Stimulated activated CD4-positive, alpha-beta T cell treated with anti-CD3 and anti-CD28 coated beads, Interleukin-2, amount 100 ng/mL, for 48 hours (primary cell): ENCODE measurements around the gene ANXA3.

ENCODE experiments used
- DNase-seq, 2 donors: peaks; one replicate each; pipeline ENCODE4 v3.0.0-alpha.2; 2020

The ANXA3 gene

DNA sequence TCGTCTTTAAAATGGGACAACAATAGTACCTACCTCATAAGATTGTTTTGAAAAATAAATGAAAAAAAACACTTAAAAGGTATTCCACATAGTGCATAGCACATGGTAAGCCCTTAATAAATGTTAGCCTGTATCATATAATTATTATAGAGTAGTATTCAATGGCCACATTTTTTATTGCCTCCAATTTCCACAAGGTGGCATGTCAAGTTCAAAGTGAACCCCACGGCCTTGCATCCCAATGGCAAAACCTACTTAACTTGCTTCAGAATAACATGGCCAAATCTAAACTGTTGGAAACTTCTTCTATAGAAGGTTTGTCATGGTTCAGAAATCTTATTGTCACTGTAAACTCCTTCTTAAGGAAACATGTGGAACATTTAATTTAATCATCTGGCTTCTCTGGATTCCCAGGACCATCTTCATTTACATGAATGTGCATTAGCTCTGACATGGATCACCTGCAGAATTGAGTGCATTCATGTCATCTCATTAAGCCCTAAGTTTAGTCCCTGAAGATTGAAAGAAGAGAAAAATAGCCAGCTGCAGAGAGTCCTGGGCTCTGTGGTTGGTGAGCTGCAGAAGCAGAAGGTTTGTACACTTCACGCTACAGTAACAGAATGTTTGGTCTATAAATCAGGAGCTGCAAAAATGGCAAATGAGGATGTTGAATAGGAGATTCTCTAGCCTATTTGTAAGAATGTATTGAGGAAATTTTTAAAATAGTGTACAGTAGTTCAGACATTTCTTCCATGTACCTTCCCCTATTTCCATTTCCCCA, 61.0 kb downstream of the ANXA3 start:
- DNase-seq: no peak

DNA sequence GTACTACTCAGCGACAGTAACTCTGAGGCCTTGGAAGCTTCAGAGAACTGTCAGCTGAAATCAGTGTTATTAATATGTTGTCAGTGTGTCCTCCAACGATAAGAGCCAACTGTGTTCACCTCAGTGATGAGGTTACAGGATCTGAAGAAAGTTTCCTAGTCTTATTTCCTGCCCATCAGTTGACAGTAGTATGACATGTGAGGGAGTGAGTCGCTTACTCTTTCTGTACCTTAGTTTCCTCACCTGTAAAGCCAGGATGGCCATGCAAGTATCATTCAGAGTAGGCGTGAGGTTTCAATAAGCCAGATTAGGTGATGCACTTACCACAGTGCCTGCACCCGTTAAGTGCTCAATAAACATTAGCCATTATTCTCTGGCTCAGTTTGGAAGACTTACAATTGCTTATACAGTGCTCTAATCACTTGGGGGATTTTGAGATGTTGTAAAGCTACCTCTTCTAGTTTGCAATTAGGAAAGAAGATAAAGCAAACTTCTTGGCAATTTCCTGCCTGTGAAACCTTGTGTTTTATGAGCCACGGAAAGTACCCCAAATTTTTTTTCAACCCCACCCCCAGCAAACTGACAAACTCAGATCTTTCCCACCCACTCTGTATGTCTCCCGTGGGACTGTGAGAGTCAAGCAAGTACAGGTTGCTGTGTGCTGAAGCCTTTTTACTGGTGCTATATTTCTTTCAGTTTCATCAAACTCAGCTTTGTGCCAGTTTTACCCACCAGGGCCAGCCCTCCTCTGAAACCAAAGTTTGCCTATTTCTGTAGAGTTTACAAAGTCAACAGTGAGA, 62.2 kb downstream of the ANXA3 start:
- DNase-seq: no peak

DNA sequence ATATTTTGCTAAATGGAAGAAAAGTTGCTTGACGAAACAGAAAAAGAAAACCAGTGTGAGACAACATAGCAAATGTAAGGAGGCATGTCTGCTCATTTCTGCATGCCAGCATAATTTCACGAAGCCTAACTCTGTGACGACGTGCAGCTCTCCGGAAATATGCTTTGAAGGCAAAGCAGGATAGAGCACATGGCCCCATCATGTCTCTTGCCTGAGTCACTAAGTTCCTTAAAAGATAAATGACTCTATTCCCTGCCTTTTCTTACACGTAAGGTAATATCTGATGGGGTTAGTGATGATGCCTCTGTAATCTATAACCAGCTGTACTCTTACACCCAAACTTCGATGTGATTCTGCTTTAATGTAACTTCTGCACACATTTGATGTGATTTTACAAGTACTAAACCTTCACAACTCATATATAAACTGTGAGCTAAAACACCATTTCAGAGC, 64.5 kb downstream of the ANXA3 start:
- no peak for DNase-seq

DNA sequence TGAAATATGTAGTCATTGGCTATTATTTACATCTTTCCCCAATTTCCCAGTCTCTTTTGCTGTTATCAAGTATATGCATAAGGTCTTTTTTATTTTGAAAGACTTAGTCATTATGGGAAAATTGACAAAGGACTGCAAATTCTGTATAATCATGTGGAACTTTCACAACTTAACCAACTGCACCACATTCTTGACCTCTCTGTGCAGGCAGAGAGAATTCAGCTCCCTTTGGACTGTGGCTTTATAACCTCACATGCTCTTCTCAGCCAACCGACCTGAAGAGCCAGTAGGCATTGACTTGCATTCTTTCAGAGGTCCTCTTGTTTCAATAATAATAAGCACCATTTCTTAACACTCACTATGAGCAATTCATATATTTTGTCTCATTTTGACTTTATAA, 66.9 kb downstream of the ANXA3 start:
- DNase-seq: no peak

DNA sequence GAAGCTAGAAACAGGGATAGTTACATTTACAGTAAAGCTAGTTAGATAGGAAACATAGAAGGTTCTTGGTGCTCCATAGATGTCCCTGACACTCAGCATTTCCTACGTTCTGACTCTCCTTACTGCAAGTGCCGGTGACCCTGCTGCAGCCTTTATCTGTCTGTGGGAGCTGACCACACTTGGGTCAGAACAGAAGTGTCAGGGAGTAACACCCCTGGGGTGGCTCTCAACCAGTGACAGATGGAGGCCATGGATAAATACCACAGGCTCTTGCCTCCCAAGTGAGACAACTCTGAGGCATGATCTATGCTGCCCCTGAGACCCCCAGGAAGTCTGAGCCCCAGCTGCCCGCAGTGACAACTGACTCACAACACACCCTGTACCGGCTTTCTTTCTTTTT, 69.8 kb downstream of the ANXA3 start:
- no peak for DNase-seq

DNA sequence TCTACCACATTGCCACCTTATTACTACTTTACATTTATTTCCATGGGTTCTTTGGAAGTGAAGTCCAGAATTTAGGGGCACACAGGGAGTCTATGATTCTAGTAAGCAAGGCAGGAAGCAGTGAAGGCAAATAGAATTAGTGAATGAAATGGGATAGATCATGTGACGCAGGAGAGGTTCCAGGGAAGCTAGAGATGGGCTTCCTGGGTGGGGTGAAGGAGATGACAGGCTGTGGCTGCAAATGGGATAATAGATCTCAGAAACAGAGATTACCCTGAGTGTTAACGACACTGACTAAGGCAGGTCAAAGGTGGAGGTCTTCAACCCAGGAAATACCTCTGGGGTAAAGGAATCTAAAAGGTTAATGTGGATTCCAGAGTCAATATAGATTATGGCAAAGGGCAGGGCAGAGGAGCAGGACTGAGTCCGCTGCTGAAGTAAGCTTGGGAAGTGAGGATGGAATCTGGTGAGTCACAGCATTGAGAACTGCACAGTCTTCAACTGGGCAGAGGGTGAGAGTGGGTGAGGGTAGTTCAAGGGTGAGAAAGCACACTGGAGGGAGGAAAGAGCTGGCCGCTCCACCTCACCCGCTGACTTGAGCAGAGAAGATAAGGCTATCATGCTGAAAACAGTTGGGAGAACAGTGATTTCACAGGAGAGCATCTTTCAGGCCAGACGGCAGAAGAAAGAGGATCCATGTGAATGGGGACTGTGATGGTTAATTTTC, 70.8 kb downstream of the ANXA3 start:
- DNase-seq: no peak

DNA sequence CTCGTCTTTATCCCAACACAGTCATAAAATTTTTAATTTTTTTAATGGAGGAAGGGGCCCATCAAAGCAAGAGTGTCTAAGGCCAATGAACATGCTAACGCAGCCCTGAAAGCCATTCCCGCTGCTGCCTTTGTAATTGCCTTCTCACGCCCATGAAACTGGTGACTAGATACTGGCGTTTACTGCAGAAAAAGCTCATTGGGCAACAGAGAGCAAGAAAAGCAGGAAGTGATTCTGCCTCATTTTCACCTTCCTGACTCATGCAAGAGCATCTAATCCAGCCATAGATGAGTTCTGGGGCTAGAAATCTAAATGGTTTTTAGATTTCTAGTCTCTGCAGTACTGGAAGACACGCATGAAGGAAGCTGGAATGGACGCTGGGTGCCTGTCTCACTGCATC, 72.5 kb downstream of the ANXA3 start:
- DNase-seq: no peak

DNA sequence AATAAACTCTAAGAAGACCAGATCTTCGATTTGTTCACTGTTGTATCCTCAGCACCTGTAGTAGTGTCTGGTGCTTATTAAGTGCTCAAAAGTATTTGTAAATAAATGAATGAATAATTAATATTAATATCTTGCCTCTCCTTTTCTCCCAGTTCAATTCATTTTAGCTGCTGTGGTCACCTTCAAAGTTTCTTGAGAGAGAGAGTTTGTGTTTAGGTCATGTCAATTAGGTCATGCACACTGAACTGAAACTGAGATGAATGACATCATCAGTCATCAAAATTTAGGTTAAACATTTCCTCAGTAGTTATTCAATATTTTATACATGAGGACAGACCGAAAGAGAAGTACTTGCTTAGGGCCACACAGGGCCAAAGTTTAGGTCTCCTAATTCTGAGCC, 73.5 kb downstream of the ANXA3 start:
- no peak for DNase-seq

DNA sequence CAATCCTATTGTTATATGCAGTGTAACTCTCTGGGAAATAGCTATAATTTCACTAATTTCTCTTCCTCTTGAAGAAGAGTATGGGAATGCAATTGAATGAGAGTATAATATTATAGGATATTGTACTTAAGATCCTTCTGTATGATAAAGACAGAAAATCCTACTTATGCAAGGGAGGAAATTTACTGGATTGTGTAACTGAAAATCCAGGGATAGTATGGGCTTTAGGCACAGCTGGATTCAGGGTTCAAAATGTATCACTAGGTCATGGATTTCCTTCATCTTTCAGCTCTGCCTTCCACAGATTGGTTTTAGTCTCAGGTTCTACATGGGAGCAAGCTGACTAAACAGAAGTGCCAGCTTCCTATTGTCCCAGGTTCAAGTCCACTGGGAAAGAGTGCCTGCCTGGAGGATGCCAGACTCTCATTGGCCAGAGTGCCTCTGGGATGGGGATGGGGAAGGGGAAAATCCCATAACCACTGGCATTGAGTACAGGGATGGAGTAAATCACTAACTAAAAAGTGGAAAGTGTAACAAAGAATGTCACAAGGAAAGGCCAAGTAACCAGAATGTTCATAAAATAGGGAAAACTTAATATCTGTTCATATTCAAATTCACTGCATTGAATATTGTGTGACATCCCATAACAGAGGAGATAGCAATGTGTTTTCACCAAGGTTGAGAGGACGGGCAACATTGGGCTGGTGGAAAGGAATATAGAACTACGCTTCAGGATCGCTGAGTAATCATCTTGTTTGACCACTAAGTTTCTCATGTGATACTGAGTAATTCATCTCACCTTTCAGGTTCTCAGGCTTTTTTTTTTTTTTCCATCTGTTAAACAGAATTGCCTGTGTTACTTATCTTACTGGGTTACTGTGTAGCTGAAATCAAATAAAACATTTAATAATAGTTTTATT, 75.7 kb downstream of the ANXA3 start:
- no peak for DNase-seq

DNA sequence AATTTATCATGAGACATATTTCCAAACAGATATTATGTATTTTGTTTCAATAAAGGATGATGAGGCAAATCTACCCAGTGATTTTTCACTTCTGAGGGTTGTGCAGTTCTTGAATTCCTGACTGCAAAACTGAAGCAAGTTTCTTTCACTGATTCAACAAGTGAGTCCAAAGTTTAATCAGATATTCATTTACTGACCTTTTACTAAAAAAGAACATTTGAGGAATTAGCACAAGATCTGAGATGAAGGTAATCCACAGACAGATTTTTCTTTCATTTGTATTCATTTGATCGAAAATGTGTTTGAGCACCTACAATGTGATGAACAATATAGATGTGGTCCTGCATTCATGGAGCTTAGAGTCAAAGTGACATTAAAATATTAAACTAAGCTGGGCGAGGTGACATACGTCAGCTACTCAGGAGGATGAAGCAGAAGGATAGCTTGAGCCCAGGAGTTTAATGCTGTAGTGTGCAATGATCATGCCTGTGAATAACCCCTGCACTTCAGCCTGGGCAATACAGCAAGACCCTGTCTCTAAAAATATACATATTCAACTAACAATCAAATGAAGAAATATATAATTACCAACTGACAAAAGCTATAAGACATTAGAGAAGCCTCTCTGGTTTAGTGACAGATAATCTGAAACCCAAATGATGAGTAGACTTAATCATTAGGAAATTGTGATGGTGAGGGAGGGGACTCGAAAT, 76.6 kb downstream of the ANXA3 start:
- DNase-seq: no peak

DNA sequence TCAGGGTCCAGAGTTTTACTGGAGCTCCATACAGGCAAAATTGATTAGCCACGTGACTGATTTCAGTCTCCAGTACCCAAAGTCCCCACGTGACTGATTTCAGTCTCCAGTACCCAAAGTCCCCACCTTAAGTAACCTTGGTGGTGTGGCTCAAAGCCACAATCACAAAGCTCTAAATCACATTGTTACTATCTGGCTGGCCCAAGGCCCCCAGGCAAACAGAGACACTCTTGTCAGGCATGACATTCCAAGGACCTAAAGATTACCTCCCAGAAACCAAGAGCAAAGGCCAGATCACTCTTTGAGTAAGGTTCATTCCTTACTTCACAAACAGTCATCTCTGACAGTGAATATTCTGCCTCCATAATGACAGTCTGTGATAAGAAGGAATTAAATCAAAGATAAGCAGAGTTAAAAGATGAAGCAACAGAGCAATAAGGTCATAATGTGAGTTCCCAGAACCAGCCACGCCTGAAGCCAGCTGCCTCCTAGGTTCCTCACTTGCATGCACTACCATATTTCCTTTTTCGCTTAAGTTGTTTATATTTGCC, 78.5 kb downstream of the ANXA3 start:
- DNase-seq: no peak

DNA sequence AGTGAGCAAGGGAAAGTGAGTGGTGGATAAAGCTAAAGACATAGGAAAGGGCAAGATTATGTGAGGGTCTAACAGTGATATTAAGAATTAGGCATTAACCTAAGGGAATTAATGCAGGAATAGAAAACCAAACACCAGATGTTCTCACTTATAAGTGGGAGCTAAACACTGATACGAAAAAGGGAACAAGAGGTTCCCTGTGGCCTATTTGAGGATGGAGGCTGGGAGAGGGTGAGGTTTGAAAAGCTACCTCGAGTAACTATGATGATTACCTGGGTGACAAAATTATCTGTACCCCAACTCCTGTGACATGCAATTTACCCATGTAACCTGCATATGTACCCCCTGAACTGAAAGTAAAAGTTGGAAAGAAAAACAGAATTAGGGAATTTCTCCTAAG, 79.0 kb downstream of the ANXA3 start:
- no peak for DNase-seq

DNA sequence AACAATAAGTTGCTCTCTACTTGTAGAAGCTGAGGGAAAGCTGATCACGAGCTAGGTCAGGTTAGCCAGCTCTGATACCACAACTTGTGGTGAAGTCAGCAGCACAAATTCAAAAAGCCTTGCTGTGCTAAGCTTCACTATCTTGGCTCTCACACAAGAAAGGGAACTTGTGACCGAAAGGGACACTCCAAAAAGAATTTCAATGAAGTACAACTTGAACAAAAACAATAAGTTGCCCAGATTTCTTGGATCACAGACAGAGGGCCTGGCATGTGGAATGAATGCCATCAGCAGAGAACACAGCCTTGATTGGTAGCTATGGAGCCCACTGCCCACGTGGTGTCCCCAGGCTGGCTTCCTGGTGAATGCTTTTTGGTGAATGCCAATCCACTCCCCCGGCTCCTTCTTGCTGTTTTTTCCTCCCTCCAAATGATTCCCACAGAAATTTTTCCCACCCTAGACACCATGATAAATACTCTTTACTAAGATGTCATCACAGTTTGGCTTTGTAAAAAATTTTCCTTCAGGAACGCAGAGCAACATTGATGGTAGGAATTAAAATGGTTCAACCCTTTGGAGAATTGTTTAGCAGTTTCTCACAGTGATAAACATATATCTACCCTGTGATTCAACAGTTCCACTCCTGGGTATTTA, 82.6 kb downstream of the ANXA3 start:
- DNase-seq: no peak

DNA sequence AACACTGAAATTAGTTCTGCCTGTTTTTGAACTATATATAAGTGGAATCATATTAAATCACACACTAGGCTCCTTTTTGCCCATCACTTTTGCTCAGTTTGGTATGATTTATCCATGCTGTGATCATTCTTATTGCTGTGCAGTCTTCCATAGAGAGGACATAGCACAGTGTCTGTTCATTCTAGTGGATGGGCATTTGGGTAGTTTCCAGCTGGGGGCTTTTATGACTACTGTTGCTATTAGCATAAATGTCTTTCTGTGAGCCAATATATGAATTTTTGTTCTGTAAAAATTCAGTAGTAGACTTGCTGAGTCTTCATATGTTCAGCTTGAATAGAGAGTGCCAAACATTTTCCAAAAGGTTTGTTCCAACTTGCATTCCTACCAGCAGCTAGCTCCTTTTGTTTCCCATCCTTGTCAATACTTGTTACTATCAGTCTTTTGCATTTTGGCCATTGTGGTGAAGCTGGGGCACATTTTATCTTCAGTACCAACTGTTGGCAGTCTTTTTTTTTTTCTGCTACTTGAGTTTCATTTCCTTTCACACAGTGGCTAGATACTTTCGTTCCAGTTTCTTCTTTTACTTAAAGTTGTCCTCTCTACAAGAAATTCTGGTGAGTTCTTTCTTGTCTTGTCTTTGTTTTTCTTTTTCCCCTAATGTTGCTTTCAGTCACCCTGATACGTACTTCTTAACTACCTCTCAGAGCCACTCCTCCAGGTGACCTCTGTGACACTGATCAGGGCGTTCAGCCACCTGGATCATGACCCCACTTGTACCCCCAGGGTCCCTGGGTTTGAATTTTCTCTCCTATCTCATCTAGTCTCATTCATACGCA, 87.0 kb downstream of the ANXA3 start:
- no peak for DNase-seq

DNA sequence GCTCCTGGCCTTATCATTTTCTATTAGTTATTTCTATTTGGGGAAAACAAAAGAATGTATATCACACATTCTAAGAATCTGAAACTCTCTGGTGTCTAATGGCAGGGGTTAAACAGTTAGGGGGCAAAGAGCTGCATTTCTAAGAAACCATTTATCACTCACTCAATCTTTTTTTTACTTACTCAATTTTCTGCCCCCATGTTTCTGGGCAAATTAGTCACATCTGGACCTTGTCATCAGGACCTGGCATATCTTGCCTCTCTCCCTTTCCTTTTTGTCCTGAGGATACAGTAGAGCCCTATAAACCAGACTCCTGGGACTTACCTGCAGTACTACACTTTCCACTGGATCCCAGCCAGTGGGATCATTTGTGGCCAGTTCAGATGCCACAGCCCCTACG, 89.1 kb downstream of the ANXA3 start:
- no peak for DNase-seq

DNA sequence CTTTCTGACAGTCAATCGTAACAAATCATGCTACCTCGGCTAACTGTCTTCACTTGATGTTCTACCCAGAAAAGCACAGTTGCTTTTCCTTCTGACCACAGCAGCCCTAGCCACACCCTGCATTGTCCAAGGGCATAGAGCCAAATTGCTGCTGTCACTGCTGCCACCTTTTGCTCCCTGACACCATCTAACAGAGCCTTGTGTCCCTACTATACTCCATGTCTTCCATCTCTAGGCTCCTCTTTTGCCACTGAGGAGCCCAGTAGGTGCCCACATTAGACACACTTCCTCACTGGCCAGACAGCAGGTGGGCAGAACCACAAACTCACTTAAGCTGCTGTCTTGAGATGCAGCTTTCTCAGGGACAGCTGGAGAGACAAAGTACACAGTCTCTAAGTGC, 91.4 kb downstream of the ANXA3 start:
- DNase-seq: no peak

DNA sequence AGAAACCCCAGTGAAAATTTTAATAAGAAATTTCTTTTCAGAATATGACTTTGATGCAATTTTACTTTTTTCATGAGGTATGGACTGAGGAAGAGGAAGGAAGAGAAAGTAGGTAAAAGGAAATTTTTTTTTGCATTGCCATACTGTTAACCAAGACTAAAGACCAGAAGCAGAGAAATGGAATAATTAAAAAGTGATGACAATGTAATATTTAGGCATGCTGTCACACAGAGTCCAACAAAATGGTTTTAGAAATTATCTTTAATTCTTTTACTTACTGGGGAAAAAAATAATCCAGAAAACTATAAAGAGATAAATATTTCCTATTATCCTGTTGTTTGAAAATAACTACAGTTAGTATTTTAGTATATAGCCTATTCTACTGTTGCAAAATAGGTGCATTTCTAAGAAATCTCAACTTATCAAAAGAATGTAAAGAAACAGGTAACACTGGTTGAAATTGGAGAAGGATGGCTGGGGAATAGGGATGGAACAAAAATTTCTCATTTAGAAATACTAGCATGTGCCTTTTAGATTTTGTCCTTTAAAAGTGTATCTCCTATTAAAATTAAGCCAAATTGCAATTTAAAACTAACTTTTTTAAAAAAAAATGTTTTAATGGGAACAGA, 92.6 kb downstream of the ANXA3 start:
- no peak for DNase-seq

DNA sequence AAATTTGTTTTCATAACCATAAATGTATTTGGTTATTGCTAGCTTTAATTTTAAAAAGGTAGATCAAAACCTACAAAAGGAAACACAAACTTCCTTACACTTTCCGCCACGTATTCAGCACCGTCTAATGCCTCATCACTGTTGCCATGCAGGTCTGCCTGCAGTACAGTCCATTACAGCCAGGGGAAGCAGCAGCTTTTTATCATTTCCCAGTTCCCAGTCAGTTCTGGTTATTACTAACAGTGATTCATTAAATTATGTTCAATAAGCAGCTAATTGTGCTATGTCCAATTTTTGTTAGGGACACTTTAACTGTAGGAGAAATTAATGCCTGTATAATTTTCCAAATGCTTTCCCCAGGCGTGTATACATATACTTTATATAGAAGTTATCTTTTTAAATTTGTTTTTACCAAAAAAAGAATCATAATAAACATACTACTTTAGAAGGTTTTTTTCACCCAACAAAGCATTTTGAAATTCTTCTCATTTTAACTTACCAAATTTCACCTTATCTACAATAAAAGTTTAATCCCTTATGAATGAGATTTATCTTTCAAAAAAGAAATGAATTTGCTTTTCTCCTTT, 93.3 kb downstream of the ANXA3 start:
- DNase-seq: peak; percentile 21 to 23
